KBM-7 (cell line): ENCODE data around the gene CHRNE.
"Not testable (repeated sequence)": the region's sequence is repeated elsewhere in the genome, so short reads cannot be mapped to it uniquely, and the experiment has no call there.

Experiments
- DNase-seq: peaks from one replicate; pipeline ENCODE4 v3.0.0-alpha.2; 2015
- in situ Hi-C: fragments of 300-500 bp; cut with MboI; formaldehyde crosslinking; loops from 2 replicates; pipeline ENCODE4 v1.14.3; 2020; ENCODE audit warnings: low sequenced_read_pairs, low pct_unique_long_range_greater_than_20kb, mixed read lengths

The CHRNE gene

DNA sequence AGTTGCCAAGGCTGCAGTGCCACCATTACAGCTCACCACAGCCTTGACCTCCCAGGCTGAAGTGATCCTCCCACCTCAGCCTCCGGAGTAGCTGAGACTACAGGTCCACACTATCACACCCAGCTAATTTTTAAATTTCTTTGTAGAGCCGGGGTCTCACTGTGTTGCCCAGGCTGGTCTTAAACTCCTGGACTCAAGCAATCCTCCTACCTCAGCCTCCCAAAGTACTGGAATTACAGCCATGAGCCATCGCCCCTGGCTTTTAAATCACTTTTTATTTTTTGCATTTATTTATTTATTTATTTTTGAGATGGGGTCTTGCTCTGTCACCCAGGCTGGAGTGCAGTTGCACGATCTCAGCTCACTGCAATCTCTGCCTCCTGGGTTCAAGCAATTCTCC, 11.7 kb upstream of the CHRNE start:
- DNase-seq, in situ Hi-C loops: not testable (repeated sequence)

- in situ Hi-C loops: no loop called here
- DNase-seq: no peak
These were observed 11.1 kb upstream of the CHRNE start for GRCh38 chr17:4913994-4914393.

DNA sequence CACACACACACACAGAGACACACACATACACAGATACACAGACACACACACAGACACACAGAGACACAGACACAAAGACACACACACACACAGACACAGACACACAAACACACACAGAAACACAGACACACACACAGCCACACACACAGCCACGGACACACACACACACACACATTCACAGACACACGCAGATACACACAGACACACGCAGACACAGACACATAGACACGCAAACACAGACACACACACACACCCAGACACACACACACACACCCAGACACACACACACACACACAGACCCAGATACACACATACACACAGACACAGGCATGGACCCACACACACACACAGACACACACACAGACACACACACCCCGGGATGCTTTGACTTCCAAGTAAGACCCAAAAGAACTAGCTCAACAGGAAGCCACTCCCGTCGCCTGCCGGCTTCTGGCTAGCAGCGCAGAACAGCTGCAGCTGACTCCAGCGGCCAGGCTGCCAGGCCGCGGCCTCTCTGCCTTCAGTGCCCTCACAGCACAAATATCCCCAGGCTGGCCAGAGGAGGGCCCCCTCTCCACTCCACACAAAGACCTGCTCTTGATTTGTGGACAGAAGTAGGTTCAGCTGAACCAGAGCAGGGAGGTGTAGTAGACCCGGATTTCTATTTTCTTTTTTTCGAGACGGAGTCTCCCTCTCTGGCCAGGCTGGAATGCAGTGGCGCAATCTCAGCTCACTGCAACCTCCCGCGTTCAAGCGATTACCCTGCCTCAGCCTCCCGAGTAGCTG, 6.0 kb upstream of the CHRNE start:
- in situ Hi-C loops: no loop called here
- peak; percentile 96 for DNase-seq

- no peak for DNase-seq
- in situ Hi-C loops: no loop called here
These were observed 5.4 kb upstream of the CHRNE start for GRCh38 chr17:4908301-4908700.

- in situ Hi-C loops, DNase-seq: not testable (repeated sequence)
These were observed 3.7 kb upstream of the CHRNE start for GRCh38 chr17:4906642-4907041.

DNA sequence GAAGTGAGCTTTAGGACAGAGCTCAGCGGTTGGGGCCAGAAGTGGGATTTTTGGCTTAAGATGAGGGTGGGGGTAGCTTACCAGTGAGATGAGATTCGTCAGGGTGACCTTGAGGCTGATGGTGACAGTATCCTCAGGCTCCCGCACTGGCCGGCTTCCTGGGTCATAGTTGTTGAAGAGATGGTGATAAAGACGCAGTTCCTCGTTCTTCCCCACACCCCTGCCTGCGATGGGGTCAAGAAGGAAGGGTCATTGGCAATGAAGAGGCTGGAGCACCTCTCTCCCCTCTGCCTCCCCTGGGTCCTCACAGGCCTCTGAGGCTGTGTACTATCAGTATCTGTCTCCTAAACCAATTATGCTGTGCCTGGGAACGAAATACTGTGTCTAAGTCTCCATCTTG, 358 bp downstream of the CHRNE start:
- no peak for DNase-seq
- in situ Hi-C loops: no loop called here

DNA sequence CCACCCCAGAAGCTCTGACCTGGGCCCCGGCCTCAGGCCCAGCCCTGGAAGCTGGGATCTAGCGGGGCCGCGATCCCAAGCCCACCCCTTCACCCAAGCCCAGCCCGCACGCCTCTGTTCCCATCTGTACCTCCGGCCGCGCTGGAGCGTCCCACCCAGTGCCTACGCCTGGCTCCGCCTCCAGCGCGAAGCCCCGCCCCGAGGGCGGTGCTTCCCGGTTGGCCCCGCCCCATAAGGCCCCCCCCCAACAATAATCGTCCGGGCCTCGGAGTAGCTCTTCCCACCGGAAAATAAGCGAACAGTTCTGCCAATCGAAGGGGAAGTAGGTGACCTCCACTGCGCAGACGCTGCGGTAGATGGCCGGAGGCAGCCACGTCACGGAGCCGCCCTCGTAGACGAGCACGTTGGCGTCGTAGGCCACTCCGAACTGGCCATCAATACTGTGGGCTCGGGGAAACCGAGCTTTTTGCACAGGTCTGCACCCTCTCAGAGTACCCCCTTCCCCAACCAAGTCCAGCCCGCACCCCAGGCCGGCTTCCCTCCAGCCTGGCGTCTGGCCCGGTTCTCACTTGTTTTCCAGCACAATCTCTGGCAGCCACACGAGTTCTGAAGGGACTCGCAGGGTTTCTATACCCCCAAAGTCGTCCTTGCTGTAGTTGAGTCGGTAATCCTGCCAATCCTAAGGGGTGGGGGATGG, 1.1 kb downstream of the CHRNE start:
- no peak for DNase-seq
- in situ Hi-C loops: no loop called here

GRCh38 chr17:4901108-4901647, 1.7 kb downstream of the CHRNE start:
- no peak for DNase-seq
- in situ Hi-C loops: no loop called here

- in situ Hi-C loops: no loop called here
- DNase-seq: no peak
These were observed 2.4 kb downstream of the CHRNE start for GRCh38 chr17:4900231-4901107.

GRCh38 chr17:4899341-4900230, 3.3 kb downstream of the CHRNE start, which contains the start of gene C17orf107:
TSS of gene C17orf107 (plus strand) at chr17:4899536. CDS start at chr17:4899763, 227 bp downstream.
- in situ Hi-C loops: loop anchor here (25.0 kb wide), 1 partner anchor 312 kb away; the partner anchor contains the start of gene SMTNL2
- no peak for DNase-seq

DNA sequence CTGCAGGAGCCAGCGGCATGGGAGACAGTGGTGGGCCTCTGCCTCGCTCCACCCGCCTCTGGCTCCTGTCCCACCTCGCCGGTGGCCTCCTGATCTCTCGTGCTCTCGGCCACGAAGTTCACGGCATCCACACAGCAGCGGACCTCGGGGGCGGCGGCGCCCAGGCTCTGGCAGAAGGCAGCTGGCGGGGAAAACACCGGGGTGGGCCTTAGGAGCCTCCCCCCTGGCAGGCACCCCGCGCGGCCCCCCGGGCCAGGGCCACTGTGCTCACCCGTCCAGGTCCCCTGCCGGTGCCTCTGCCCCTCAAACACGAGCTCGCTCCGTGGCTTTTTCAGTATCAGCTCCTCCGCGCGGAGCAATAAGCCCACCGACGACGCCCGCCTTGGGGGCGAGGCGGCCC, 4.0 kb downstream of the CHRNE start:
- in situ Hi-C loops: loop anchor here (25.0 kb wide), 1 partner anchor 312 kb away; the partner anchor contains the start of gene SMTNL2
- no peak for DNase-seq

GRCh38 chr17:4898351-4898750, 4.5 kb downstream of the CHRNE start:
- no peak for DNase-seq
- in situ Hi-C loops: loop anchor here (25.0 kb wide), 1 partner anchor 311 kb away; the partner anchor contains the start of gene SMTNL2

DNA sequence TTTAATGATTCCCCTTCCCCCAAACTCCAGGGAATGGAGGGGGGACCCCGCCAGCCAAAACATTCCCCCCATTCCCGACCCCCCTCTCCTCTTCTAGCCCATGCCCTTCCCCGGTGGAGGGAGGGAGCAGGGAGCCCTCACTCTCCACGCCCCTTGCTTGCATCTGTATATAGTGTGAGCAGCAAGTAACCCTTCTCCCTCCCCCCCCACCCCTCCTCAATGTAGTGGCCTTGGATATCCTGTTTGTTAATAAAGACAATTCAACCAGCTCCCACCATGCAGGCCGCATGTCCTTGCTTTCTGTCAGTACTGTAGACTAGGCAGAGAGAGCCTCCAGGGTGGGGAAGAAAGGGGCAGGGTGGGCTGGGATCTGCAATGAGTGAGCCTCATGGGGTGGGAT, 5.1 kb downstream of the CHRNE start:
- DNase-seq: no peak
- in situ Hi-C loops: loop anchor here (25.0 kb wide), 1 partner anchor 310 kb away; the partner anchor contains the start of gene SMTNL2

DNA sequence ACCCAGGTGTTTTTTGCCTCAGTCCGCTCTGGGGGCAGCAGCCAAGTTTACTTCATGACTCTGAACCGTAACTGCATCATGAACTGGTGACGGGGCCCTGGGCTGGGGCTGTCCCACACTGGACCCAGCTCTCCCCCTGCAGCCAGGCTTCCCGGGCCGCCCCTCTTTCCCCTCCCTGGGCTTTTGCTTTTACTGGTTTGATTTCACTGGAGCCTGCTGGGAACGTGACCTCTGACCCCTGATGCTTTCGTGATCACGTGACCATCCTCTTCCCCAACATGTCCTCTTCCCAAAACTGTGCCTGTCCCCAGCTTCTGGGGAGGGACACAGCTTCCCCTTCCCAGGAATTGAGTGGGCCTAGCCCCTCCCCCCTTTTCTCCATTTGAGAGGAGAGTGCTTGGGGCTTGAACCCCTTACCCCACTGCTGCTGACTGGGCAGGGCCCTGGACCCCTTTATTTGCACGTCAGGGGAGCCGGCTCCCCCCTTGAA, 5.7 kb downstream of the CHRNE start:
- in situ Hi-C loops: loop anchor here (25.0 kb wide), 1 partner anchor 310 kb away; the partner anchor contains the start of gene SMTNL2
- no peak for DNase-seq

GRCh38 chr17:4896332-4897197, 6.3 kb downstream of the CHRNE start:
- DNase-seq: no peak
- in situ Hi-C loops: loop anchor here (25.0 kb wide), 1 partner anchor 309 kb away; the partner anchor contains the start of gene SMTNL2

DNA sequence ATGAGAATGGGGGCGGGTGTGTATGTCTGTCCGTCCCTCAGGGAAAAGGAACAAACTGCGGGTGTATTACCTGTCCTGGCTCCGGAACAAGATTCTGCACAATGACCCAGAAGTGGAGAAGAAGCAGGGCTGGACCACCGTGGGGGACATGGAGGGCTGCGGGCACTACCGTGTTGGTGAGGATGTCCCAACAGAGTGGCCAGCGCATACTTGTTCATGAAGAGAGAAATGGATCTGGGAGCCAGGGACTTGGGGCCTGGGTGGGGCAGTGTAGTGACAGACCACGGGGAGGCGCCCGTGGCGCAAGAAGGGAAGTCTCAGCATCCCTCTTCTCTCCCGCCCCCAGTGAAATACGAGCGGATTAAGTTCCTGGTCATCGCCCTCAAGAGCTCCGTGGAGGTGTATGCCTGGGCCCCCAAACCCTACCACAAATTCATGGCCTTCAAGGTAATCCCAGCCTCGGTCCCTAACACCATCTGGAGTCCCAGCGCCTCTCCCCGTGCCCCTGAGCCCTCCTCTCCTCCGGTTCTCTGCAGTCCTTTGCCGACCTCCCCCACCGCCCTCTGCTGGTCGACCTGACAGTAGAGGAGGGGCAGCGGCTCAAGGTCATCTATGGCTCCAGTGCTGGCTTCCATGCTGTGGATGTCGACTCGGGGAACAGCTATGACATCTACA, 7.1 kb downstream of the CHRNE start:
- no peak for DNase-seq
- in situ Hi-C loops: loop anchor here (25.0 kb wide), 1 partner anchor 308 kb away; the partner anchor contains the start of gene SMTNL2
